Measurements from ENCODE around the gene SP4.
"Not testable (repeated sequence)": the region's sequence is repeated elsewhere in the genome, so short reads cannot be mapped to it uniquely, and the experiment has no call there.

Gene SP4

GRCh38 chr7:21508538-21508937 is 80.7 kb downstream of the SP4 start:
- H3K4me1 ChIP-seq (ENCODE audit: control insufficient read depth, low read depth, low read length) = no peaks in the 10 kb centered on the region
- H3K27ac ChIP-seq (ENCODE audit: low read depth, low read length) = no peak overlapping the region
- H2BK120ac ChIP-seq (ENCODE audit: low read depth, low read length) = no peak overlapping the region
- DNase-seq = no peak
- H3K9ac ChIP-seq (ENCODE audit: low read length) = no peak overlapping the region
- no peak overlapping the region for H3K23ac ChIP-seq (ENCODE audit: low read length)
- H3K56ac ChIP-seq (ENCODE audit: low read length) = no peak overlapping the region
- no peaks in the 10 kb centered on the region for H3K79me1 ChIP-seq (ENCODE audit: low read length)
- no peaks in the 10 kb centered on the region for H3K79me2 ChIP-seq (ENCODE audit: control insufficient read depth, insufficient read depth, low read length)
- no peak overlapping the region for H2BK15ac ChIP-seq (replicated peaks; ENCODE audit: low read depth)
- H3K18ac ChIP-seq (ENCODE audit: low read length) = no peak overlapping the region
- H3K27me3 ChIP-seq (ENCODE audit: insufficient read depth, low read length, poor library complexity) = no peaks in the 10 kb centered on the region
- no peak overlapping the region for H3K4me2 ChIP-seq (ENCODE audit: low read length)
- no peak overlapping the region for H3K4ac ChIP-seq (ENCODE audit: low read depth, low read length)
- no peak overlapping the region for H2AK5ac ChIP-seq (ENCODE audit: low read length)
- WGBS (ENCODE audit: extremely low coverage, insufficient coverage, low lambda C conversion rate) = no CpG with 5 or more reads among the region's 3 CpGs
- H4K5ac ChIP-seq (ENCODE audit: low read length) = no peak overlapping the region
- no peak overlapping the region for H4K8ac ChIP-seq (ENCODE audit: low read depth, low read length)
- H3K36me3 ChIP-seq (ENCODE audit: control insufficient read depth, insufficient read depth, low read length) = no peaks in the 10 kb centered on the region
- H2BK5ac ChIP-seq (ENCODE audit: low read length) = no peak overlapping the region
- no peak overlapping the region for H3K4me3 ChIP-seq (ENCODE audit: low read length)

- Histone ChIP-seq H3K36me3 (ENCODE audit: control insufficient read depth, insufficient read depth, low read length) (no peaks in the 10 kb centered on the region), H3K4me2 (ENCODE audit: low read length) (no peak overlapping the region), H3K18ac (ENCODE audit: low read length) (no peak overlapping the region), H4K5ac (ENCODE audit: low read length) (no peak overlapping the region), H3K4ac (ENCODE audit: low read depth, low read length) (no peak overlapping the region), H3K23ac (ENCODE audit: low read length) (no peak overlapping the region), H3K9ac (ENCODE audit: low read length) (no peak overlapping the region), H3K79me1 (ENCODE audit: low read length) (no peaks in the 10 kb centered on the region), H3K4me3 (ENCODE audit: low read length) (no peak overlapping the region), H2BK120ac (ENCODE audit: low read depth, low read length) (no peak overlapping the region), H3K27me3 (ENCODE audit: insufficient read depth, low read length, poor library complexity) (no peaks in the 10 kb centered on the region), H2BK5ac (ENCODE audit: low read length) (no peak overlapping the region), H3K79me2 (ENCODE audit: control insufficient read depth, insufficient read depth, low read length) (no peaks in the 10 kb centered on the region), H3K4me1 (ENCODE audit: control insufficient read depth, low read depth, low read length) (no peaks in the 10 kb centered on the region), H2AK5ac (ENCODE audit: low read length) (no peak overlapping the region), H4K8ac (ENCODE audit: low read depth, low read length) (no peak overlapping the region), H3K27ac (ENCODE audit: low read depth, low read length) (no peak overlapping the region), H2BK15ac (replicated peaks; ENCODE audit: low read depth) (no peak overlapping the region), H3K56ac (ENCODE audit: low read length) (no peak overlapping the region)
- DNase-seq = no peak
Observed at GRCh38 chr7:21514062-21514461, 86.2 kb downstream of the SP4 start.

- no CpG with 5 or more reads among the region's 1 CpG for WGBS (ENCODE audit: extremely low coverage, insufficient coverage, low lambda C conversion rate)
- no peak overlapping the region for H3K9ac ChIP-seq (ENCODE audit: low read length)
- H3K79me1 ChIP-seq (ENCODE audit: low read length) = no peaks in the 10 kb centered on the region
Observed at GRCh38 chr7:21524680-21525079, 96.8 kb downstream of the SP4 start.

GRCh38 chr7:21526007-21526406 is 98.1 kb downstream of the SP4 start:
- Histone ChIP-seq H4K5ac (ENCODE audit: low read length) (no peak overlapping the region), H3K27ac (ENCODE audit: low read depth, low read length) (no peak overlapping the region), H3K4me3 (ENCODE audit: low read length) (no peak overlapping the region), H2AK5ac (ENCODE audit: low read length) (no peak overlapping the region), H2BK120ac (ENCODE audit: low read depth, low read length) (no peak overlapping the region), H3K27me3 (ENCODE audit: insufficient read depth, low read length, poor library complexity) (no peaks in the 10 kb centered on the region), H3K9ac (ENCODE audit: low read length) (no peak overlapping the region), H3K79me2 (ENCODE audit: control insufficient read depth, insufficient read depth, low read length) (no peaks in the 10 kb centered on the region), H3K4me1 (ENCODE audit: control insufficient read depth, low read depth, low read length) (no peaks in the 10 kb centered on the region), H3K23ac (ENCODE audit: low read length) (no peak overlapping the region), H3K4ac (ENCODE audit: low read depth, low read length) (no peak overlapping the region), H3K56ac (ENCODE audit: low read length) (no peak overlapping the region), H3K18ac (ENCODE audit: low read length) (no peak overlapping the region), H4K8ac (ENCODE audit: low read depth, low read length) (no peak overlapping the region), H3K79me1 (ENCODE audit: low read length) (no peaks in the 10 kb centered on the region), H3K36me3 (ENCODE audit: control insufficient read depth, insufficient read depth, low read length) (no peaks in the 10 kb centered on the region), H3K4me2 (ENCODE audit: low read length) (no peak overlapping the region), H2BK15ac (replicated peaks; ENCODE audit: low read depth) (no peak overlapping the region), H2BK5ac (ENCODE audit: low read length) (no peak overlapping the region)
- no peak for DNase-seq

More at GRCh38 chr7:21524680-21525079, 96.8 kb downstream of the SP4 start:
- H4K5ac ChIP-seq (ENCODE audit: low read length) = no peak overlapping the region
- DNase-seq = no peak
- no peak overlapping the region for H3K23ac ChIP-seq (ENCODE audit: low read length)
- H3K4me2 ChIP-seq (ENCODE audit: low read length) = no peak overlapping the region
- H3K4me1 ChIP-seq (ENCODE audit: control insufficient read depth, low read depth, low read length) = no peaks in the 10 kb centered on the region
- no peak overlapping the region for H3K18ac ChIP-seq (ENCODE audit: low read length)
- no peak overlapping the region for H3K4ac ChIP-seq (ENCODE audit: low read depth, low read length)
- no peak overlapping the region for H4K8ac ChIP-seq (ENCODE audit: low read depth, low read length)
- no peaks in the 10 kb centered on the region for H3K79me2 ChIP-seq (ENCODE audit: control insufficient read depth, insufficient read depth, low read length)
- no peak overlapping the region for H3K56ac ChIP-seq (ENCODE audit: low read length)
- H2BK5ac ChIP-seq (ENCODE audit: low read length) = no peak overlapping the region
- no peaks in the 10 kb centered on the region for H3K36me3 ChIP-seq (ENCODE audit: control insufficient read depth, insufficient read depth, low read length)
- H2AK5ac ChIP-seq (ENCODE audit: low read length) = no peak overlapping the region
- H3K27ac ChIP-seq (ENCODE audit: low read depth, low read length) = no peak overlapping the region
- no peaks in the 10 kb centered on the region for H3K27me3 ChIP-seq (ENCODE audit: insufficient read depth, low read length, poor library complexity)
- H3K4me3 ChIP-seq (ENCODE audit: low read length) = no peak overlapping the region
- H2BK120ac ChIP-seq (ENCODE audit: low read depth, low read length) = no peak overlapping the region
- no peak overlapping the region for H2BK15ac ChIP-seq (replicated peaks; ENCODE audit: low read depth)

GRCh38 chr7:21526448-21526847 is 98.6 kb downstream of the SP4 start:
- Histone ChIP-seq H2BK15ac (replicated peaks; ENCODE audit: low read depth) (no peak overlapping the region), H3K4me3 (ENCODE audit: low read length) (no peak overlapping the region), H3K18ac (ENCODE audit: low read length) (no peak overlapping the region), H3K27ac (ENCODE audit: low read depth, low read length) (no peak overlapping the region), H4K8ac (ENCODE audit: low read depth, low read length) (no peak overlapping the region), H3K4me2 (ENCODE audit: low read length) (no peak overlapping the region), H3K4ac (ENCODE audit: low read depth, low read length) (no peak overlapping the region), H3K9ac (ENCODE audit: low read length) (no peak overlapping the region), H3K79me1 (ENCODE audit: low read length) (no peaks in the 10 kb centered on the region), H2BK5ac (ENCODE audit: low read length) (no peak overlapping the region), H2AK5ac (ENCODE audit: low read length) (no peak overlapping the region), H3K4me1 (ENCODE audit: control insufficient read depth, low read depth, low read length) (no peaks in the 10 kb centered on the region), H3K56ac (ENCODE audit: low read length) (no peak overlapping the region), H3K36me3 (ENCODE audit: control insufficient read depth, insufficient read depth, low read length) (no peaks in the 10 kb centered on the region), H4K5ac (ENCODE audit: low read length) (no peak overlapping the region), H3K27me3 (ENCODE audit: insufficient read depth, low read length, poor library complexity) (no peaks in the 10 kb centered on the region), H2BK120ac (ENCODE audit: low read depth, low read length) (no peak overlapping the region), H3K23ac (ENCODE audit: low read length) (no peak overlapping the region), H3K79me2 (ENCODE audit: control insufficient read depth, insufficient read depth, low read length) (no peaks in the 10 kb centered on the region)
- no peak for DNase-seq
- WGBS (ENCODE audit: extremely low coverage, insufficient coverage, low lambda C conversion rate) = no CpG with 5 or more reads among the region's 3 CpGs

- not testable (repeated sequence) for H3K36me3 ChIP-seq (ENCODE audit: control insufficient read depth, insufficient read depth, low read length); DNase-seq
Observed at GRCh38 chr7:21532485-21532884, 104.6 kb downstream of the SP4 start.

More at GRCh38 chr7:21532485-21532884, 104.6 kb downstream of the SP4 start:
- H3K27ac ChIP-seq (ENCODE audit: low read depth, low read length); H3K79me2 ChIP-seq (ENCODE audit: control insufficient read depth, insufficient read depth, low read length); H3K27me3 ChIP-seq (ENCODE audit: insufficient read depth, low read length, poor library complexity); H3K4me1 ChIP-seq (ENCODE audit: control insufficient read depth, low read depth, low read length); H3K4me3 ChIP-seq (ENCODE audit: low read length); H2BK5ac ChIP-seq (ENCODE audit: low read length); H2AK5ac ChIP-seq (ENCODE audit: low read length); H3K79me1 ChIP-seq (ENCODE audit: low read length); H4K5ac ChIP-seq (ENCODE audit: low read length); H3K9ac ChIP-seq (ENCODE audit: low read length); H3K23ac ChIP-seq (ENCODE audit: low read length); H3K4ac ChIP-seq (ENCODE audit: low read depth, low read length); H3K4me2 ChIP-seq (ENCODE audit: low read length); H2BK120ac ChIP-seq (ENCODE audit: low read depth, low read length); H3K18ac ChIP-seq (ENCODE audit: low read length); H3K56ac ChIP-seq (ENCODE audit: low read length); H4K8ac ChIP-seq (ENCODE audit: low read depth, low read length); H2BK15ac ChIP-seq (replicated peaks; ENCODE audit: low read depth): not testable (repeated sequence)
- no CpG with 5 or more reads among the region's 1 CpG for whole genome bisulfite sequencing (ENCODE audit: extremely low coverage, insufficient coverage, low lambda C conversion rate)
